ENCODE measurements around the gene ZBTB20.

DNA sequence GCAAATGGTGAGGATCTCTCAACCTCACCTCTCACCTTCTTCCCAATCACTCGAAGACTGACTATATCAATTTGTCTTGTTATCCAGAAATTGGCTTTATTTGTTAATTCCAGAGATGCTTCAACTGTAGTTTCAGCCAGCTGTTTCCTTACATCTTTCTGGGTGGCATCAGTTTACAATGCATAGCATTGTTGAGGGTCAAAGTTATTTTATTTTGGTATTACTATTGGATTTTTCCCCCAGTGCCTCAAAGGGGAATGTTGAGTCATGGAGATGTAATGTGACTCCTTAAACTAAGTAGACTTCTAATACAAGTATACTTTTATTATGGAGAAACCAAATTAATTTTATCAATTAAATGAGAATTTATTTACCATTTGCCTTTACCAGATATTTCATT, 501.7 kb downstream of the ZBTB20 start:
- TF ChIP-seq, protein P1, sequence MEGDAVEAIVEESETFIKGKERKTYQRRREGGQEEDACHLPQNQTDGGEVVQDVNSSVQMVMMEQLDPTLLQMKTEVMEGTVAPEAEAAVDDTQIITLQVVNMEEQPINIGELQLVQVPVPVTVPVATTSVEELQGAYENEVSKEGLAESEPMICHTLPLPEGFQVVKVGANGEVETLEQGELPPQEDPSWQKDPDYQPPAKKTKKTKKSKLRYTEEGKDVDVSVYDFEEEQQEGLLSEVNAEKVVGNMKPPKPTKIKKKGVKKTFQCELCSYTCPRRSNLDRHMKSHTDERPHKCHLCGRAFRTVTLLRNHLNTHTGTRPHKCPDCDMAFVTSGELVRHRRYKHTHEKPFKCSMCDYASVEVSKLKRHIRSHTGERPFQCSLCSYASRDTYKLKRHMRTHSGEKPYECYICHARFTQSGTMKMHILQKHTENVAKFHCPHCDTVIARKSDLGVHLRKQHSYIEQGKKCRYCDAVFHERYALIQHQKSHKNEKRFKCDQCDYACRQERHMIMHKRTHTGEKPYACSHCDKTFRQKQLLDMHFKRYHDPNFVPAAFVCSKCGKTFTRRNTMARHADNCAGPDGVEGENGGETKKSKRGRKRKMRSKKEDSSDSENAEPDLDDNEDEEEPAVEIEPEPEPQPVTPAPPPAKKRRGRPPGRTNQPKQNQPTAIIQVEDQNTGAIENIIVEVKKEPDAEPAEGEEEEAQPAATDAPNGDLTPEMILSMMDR (IDR thresholded peaks at IDR 0.05; ENCODE audit: low read length), result no peak
- no peak for TF ChIP-seq EZH2 (optimal IDR thresholded peaks at IDR 0.05; ENCODE audit: low read depth, low read length)

All from MM.1S (cell line).